ENCODE measurements around the gene IRX2.

Gene IRX2

GRCh38 chr5:2711446-2712425 lies 39.7 kb downstream of the IRX2 start:
- no peak for FAIRE-seq

- no peak for FAIRE-seq
Observed at GRCh38 chr5:2710910-2711309, 40.6 kb downstream of the IRX2 start.

- FAIRE-seq, result no peak
Observed at GRCh38 chr5:2709976-2710689, 41.3 kb downstream of the IRX2 start.

GRCh38 chr5:2708751-2709150 lies 42.7 kb downstream of the IRX2 start:
- no peak for FAIRE-seq

- no peak for FAIRE-seq
Observed at GRCh38 chr5:2708132-2708531, 43.3 kb downstream of the IRX2 start.

GRCh38 chr5:2705861-2706260 lies 45.6 kb downstream of the IRX2 start:
- no peak for FAIRE-seq

- no peak for FAIRE-seq
Observed at GRCh38 chr5:2704806-2705645, 46.5 kb downstream of the IRX2 start.

GRCh38 chr5:2704111-2704510 lies 47.4 kb downstream of the IRX2 start:
- FAIRE-seq, result no peak

- no peak for FAIRE-seq
Observed at GRCh38 chr5:2703615-2704014, 47.9 kb downstream of the IRX2 start.

GRCh38 chr5:2703041-2703440 lies 48.4 kb downstream of the IRX2 start:
- no peak for FAIRE-seq

- FAIRE-seq, result no peak
Observed at GRCh38 chr5:2702096-2702879, 49.2 kb downstream of the IRX2 start.

GRCh38 chr5:2701592-2701991 lies 49.9 kb downstream of the IRX2 start:
- no peak for FAIRE-seq

GRCh38 chr5:2700876-2701275 lies 50.6 kb downstream of the IRX2 start:
- FAIRE-seq, result no peak

- no peak for FAIRE-seq
Observed at GRCh38 chr5:2699686-2700085, 51.8 kb downstream of the IRX2 start.

- FAIRE-seq, result no peak
Observed at GRCh38 chr5:2699231-2699630, 52.2 kb downstream of the IRX2 start.

- FAIRE-seq, result no peak
Observed at GRCh38 chr5:2698581-2698980, 52.9 kb downstream of the IRX2 start.

GRCh38 chr5:2697446-2698200 lies 53.9 kb downstream of the IRX2 start:
- no peak for FAIRE-seq

- no peak for FAIRE-seq
Observed at GRCh38 chr5:2697041-2697440, 54.4 kb downstream of the IRX2 start.

Measured in islet of Langerhans (tissue), 1 donor.